ENCODE results near the gene HMX3.

DNA sequence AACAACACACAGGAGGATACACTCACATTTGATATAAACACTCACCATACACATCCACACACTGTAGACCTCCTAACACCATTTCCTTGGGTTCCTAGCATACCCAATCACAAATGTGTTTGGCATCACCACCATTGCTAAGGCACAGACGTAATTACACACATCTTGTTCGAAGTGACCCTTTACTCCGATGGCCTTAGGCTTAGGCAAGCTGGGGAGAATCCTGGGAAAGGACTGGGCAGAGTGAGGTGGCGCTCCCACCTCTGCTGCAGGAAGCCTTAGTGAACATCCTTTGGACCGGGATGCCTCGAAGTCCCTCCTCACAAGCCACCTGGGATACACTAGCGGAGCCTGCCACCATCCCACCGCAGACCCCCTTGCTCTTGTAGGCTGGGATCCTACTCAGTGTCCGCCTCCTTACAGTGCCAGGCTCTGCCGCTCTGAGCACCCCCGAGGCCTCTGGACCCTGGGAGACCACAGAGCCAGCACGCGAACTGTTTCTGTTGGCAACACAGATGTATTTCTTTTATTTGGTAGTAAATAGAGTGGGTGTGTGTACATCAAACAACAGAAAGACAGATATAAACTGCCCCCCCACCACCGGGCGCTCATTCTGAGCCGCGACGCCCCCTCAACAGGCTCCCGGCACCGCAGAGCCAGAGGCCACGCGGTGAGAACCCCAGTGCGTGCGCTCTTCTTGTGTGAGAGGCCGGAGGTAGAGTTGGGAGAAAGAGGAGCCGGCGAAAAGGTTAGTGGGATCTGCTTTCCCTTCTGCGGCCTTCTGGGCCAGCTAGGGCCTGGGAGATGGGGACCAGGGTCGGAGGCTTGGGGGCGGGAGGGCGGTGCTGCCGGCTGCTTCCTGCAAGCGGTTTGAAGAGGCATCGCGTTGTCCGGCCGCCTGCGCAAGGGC is 6.3 kb downstream of the HMX3 start:
- TF ChIP-seq BCLAF1 (IDR thresholded peaks at IDR 0.05) (no peak), POLR2A (IDR thresholded peaks at IDR 0.05; ENCODE audit: insufficient read depth in 1 of 2, low read depth in 2 of 2, low read length in 2 of 2) (no peak), UBTF (CRISPR knock-in tag; IDR thresholded peaks at IDR 0.05) (no peak), MZF1 (CRISPR knock-in tag; IDR thresholded peaks at IDR 0.05; ENCODE audit: borderline replicate concordance) (no peak)
- TF ChIP-seq, protein P1, sequence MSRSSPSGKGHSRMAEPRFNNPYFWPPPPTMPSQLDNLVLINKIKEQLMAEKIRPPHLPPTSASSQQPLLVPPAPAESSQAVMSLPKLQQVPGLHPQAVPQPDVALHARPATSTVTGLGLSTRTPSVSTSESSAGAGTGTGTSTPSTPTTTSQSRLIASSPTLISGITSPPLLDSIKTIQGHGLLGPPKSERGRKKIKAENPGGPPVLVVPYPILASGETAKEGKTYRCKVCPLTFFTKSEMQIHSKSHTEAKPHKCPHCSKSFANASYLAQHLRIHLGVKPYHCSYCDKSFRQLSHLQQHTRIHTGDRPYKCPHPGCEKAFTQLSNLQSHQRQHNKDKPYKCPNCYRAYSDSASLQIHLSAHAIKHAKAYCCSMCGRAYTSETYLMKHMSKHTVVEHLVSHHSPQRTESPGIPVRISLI (CRISPR knock-in tag; IDR thresholded peaks at IDR 0.05; ENCODE audit: borderline replicate concordance): no peak
- TF ChIP-seq, protein P2, sequence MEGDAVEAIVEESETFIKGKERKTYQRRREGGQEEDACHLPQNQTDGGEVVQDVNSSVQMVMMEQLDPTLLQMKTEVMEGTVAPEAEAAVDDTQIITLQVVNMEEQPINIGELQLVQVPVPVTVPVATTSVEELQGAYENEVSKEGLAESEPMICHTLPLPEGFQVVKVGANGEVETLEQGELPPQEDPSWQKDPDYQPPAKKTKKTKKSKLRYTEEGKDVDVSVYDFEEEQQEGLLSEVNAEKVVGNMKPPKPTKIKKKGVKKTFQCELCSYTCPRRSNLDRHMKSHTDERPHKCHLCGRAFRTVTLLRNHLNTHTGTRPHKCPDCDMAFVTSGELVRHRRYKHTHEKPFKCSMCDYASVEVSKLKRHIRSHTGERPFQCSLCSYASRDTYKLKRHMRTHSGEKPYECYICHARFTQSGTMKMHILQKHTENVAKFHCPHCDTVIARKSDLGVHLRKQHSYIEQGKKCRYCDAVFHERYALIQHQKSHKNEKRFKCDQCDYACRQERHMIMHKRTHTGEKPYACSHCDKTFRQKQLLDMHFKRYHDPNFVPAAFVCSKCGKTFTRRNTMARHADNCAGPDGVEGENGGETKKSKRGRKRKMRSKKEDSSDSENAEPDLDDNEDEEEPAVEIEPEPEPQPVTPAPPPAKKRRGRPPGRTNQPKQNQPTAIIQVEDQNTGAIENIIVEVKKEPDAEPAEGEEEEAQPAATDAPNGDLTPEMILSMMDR (CRISPR knock-in tag; IDR thresholded peaks at IDR 0.05): no peak
